ENCODE data around the gene HIC1. TPM values are rescaled to one million over a fixed set of nuclear protein-coding genes. Genes with fewer than 3 reads are reported as not detected.
A peak's percentile ranks its signal among the peaks of the same experiment; 100 is the strongest.

HIC1 gene
- total and polyA plus RNA-seq, 9 of the 15 experiments (the other 6 are each of a cell fraction or from before 2014, with no cell fraction given): 0.01 to 2.5 (median 0.18) TPM

GRCh38 chr17:2040942-2041560, 13.9 kb upstream of the HIC1 start (continued):
- no peak for TF ChIP-seq PKNOX1 (IDR thresholded peaks at IDR 0.05)
- no peak for TF ChIP-seq RB1 (IDR thresholded peaks at IDR 0.05; ENCODE audit: low read depth)
- TF ChIP-seq SP1 (CRISPR knock-in tag; IDR thresholded peaks at IDR 0.05): no peak

GRCh38 chr17:2041561-2042389, 13.1 kb upstream of the HIC1 start, which contains the start of gene OVCA2:
OVCA2 (plus strand) TSS chr17:2042022; CDS start chr17:2042048, 26 bp downstream.
- H4K20me1 ChIP-seq (replicated peaks; ENCODE audit: control insufficient read depth, insufficient read depth, low read length): no peaks in the 10 kb centered on the region
- H3K9me3 ChIP-seq (replicated peaks; ENCODE audit: control insufficient read depth, insufficient read depth, low read depth, low read length): no peaks in the 10 kb centered on the region
- ATAC-seq: peak; percentile 95
- intact Hi-C loops (cut with micrococcal nuclease) (no loop called here), in situ Hi-C loops (cut with MboI) (no loop called here)
- H3K27me3 ChIP-seq (ENCODE audit: control insufficient read depth in 2 of 2, insufficient read depth in 2 of 2, low read length in 2 of 2): no peaks in the 10 kb centered on the region
- POLR2A ChIA-PET: interaction anchor here (0.6 kb wide), 1 partner anchor 204 kb away, joined by 3 read pairs; no protein-coding TSS in a partner anchor
- no peaks in the 10 kb centered on the region for H3K9me1 ChIP-seq (ENCODE audit: control insufficient read depth, insufficient read depth, low read length)
- CTCF ChIA-PET (ENCODE audit: low intra/inter-chr PET ratio): interaction anchor here (0.6 to 0.9 kb wide), 2 partner anchors 133 to 176 kb away, joined by 3 read pairs; no protein-coding TSS in a partner anchor
- H3K4me3 ChIP-seq: peak within 1 kb of the TSS; percentile 67
- peak; percentile 84 to 94 (median 90) for DNase-seq (ENCODE audit: extremely low read depth in 1 of 4, low spot score in 3 of 4)
- H3K4me2 ChIP-seq (ENCODE audit: insufficient read depth, low read length): peak within 1 kb of the TSS; percentile 82
- peaks cover 31% of the 10 kb centered on the region; the same call in 2 of the 3 replicates for H3K36me3 ChIP-seq (ENCODE audit: control insufficient read depth, insufficient read depth, low read length)
- H3K27ac ChIP-seq (ENCODE audit: extremely low read depth, low read depth, low read length): peak within 1 kb of the TSS; percentile 89
- BruUV-seq (replicated peaks): no TSS peak
- peaks cover 14% of the 10 kb centered on the region for H3K79me2 ChIP-seq (ENCODE audit: control insufficient read depth, insufficient read depth, low read length)
- H3K9ac ChIP-seq (ENCODE audit: insufficient read depth in 1 of 2, low read depth in 2 of 2, low read length in 2 of 2): peak within 1 kb of the TSS; percentile 86 to 92
- peak within 1 kb of the TSS; percentile 90 for H2AFZ ChIP-seq (ENCODE audit: low read depth, low read length)
- 0% methylated on average over 35 of the region's 93 CpGs for WGBS (ENCODE audit: insufficient coverage, low coverage, missing lambda C conversion rate)
- peaks cover 3 to 20% of the 10 kb centered on the region in 2 experiments; a peak in 4 of 5 replicates for H3K4me1 ChIP-seq (replicated peaks in 1 of 2; ENCODE audit: control insufficient read depth in 2 of 2, insufficient read depth in 2 of 2, low read length in 2 of 2)
- FAIRE-seq: peak; percentile 84
- peak; percentile 71 for TF ChIP-seq HMGN3 (IDR thresholded peaks at IDR 0.05; ENCODE audit: borderline replicate concordance, extremely low read depth, insufficient read length, low read depth, low read length)
- TF ChIP-seq ETV1 (tag; conservative IDR thresholded peaks at IDR 0.05; ENCODE audit: low read depth): peak; percentile 74
- TF ChIP-seq SRF (CRISPR knock-in tag; IDR thresholded peaks at IDR 0.05): peak in 1 of 2 experiments; percentile 59; a peak in 2 of 4 replicates
- TF ChIP-seq ZBTB40 (IDR thresholded peaks at IDR 0.05): peak; percentile 98
- TF ChIP-seq ZBTB40 (CRISPR knock-in tag; IDR thresholded peaks at IDR 0.05): no peak

Measured in K562 (cell line).